Memory B cell (primary cell): ENCODE measurements around the gene TMEM229B.
"Not testable (repeated sequence)": the region's sequence is repeated elsewhere in the genome, so short reads cannot be mapped to it uniquely, and the experiment has no call there.

Experiments
- ATAC-seq: fragments of 150-1000 bp; cut with Tn5 transposase; 2 replicates; pipeline ENCODE4 v1.10.0; 2021; ENCODE audit warnings: low read depth, mild to moderate bottlenecking, moderate library complexity
- DNase-seq, 2 donors: peaks; one replicate each; pipeline ENCODE4 v3.0.0; 2022; ENCODE audit warnings: low spot score in 2 of 2
- H3K27ac Mint-ChIP-seq: one replicate; pipeline ENCODE4 v1.8.0; 2022; ENCODE audit warnings: mild to moderate bottlenecking, moderate library complexity, mixed read lengths
- H3K27me3 Mint-ChIP-seq: one replicate; pipeline ENCODE4 v1.8.0; 2022; ENCODE audit warnings: mixed read lengths
- H3K36me3 Mint-ChIP-seq: one replicate; pipeline ENCODE4 v1.8.0; 2022; ENCODE audit warnings: mild to moderate bottlenecking, mixed read lengths
- H3K4me1 Mint-ChIP-seq: one replicate; pipeline ENCODE4 v1.8.0; 2022; ENCODE audit warnings: mixed read lengths
- H3K4me3 Mint-ChIP-seq: one replicate; pipeline ENCODE4 v1.8.0; 2022; ENCODE audit warnings: mild to moderate bottlenecking, moderate library complexity, mixed read lengths
- H3K9me3 Mint-ChIP-seq: one replicate; pipeline ENCODE4 v1.8.0; 2022; ENCODE audit warnings: mixed read lengths

TMEM229B gene

GRCh38 chr14:67464879-67465278 lies 23.6 kb downstream of the TMEM229B start:
- Mint-ChIP-seq H3K4me1 (peaks cover 8% of the 10 kb centered on the region), H3K27ac (no peak overlapping the region), H3K36me3 (no peaks in the 10 kb centered on the region), H3K27me3 (no peaks in the 10 kb centered on the region), H3K9me3 (no peaks in the 10 kb centered on the region), H3K4me3 (no peak overlapping the region)
- ATAC-seq (no peak), DNase-seq (no peak)

- Mint-ChIP-seq H3K4me3 (no peak overlapping the region), H3K27ac (no peak overlapping the region), H3K36me3 (no peaks in the 10 kb centered on the region), H3K27me3 (no peaks in the 10 kb centered on the region), H3K4me1 (peaks cover 8% of the 10 kb centered on the region), H3K9me3 (no peaks in the 10 kb centered on the region)
- ATAC-seq (no peak), DNase-seq (no peak)
Measured at GRCh38 chr14:67464377-67464776, 24.1 kb downstream of the TMEM229B start.

DNA sequence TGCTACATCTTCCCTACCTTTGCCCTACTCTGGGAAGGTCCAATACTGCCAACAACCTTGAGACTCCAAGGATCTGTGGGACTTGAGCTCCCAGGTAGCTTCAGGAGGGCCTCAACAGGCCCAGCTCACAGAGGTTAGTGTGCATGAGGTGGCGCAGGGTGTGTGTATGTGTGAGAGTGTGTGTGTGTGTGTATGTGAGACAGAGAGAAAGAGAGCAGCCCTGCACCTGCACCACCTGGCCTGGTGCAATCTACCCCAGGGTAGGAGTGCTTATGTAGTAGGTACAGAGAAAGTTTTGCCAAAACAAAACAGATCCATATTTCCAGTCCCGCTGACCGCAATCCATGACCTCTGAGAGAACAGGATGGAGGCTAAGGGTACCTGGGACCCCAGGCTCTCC lies 24.6 kb downstream of the TMEM229B start:
- H3K36me3 Mint-ChIP-seq, result no peaks in the 10 kb centered on the region
- H3K27ac Mint-ChIP-seq, result no peak overlapping the region
- H3K4me1 Mint-ChIP-seq, result peaks cover 7% of the 10 kb centered on the region
- H3K27me3 Mint-ChIP-seq, result no peaks in the 10 kb centered on the region
- no peak for ATAC-seq
- no peak overlapping the region for H3K4me3 Mint-ChIP-seq
- no peaks in the 10 kb centered on the region for H3K9me3 Mint-ChIP-seq
- no peak for DNase-seq

DNA sequence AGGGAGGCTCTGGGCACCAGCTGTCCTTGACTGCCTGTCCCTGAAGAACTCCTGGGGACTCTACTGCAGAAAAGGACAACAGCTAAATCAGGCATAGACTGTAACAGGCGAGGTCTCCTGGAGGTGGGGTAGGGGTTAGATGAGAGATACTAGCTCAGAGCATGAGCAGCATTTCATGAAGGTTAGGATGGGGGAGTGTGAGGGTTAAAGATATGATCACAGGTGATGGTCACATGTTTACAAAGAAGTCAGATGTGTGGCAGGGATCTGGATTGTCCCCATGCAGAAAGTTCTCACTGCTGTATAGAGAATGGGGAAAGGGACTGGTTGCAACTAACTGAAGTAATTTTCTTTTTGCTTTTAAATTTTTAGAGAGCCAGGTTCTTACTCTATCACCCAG lies 26.5 kb downstream of the TMEM229B start:
- Mint-ChIP-seq H3K36me3 (no peaks in the 10 kb centered on the region), H3K27ac (no peak overlapping the region), H3K4me1 (no peaks in the 10 kb centered on the region), H3K9me3 (no peaks in the 10 kb centered on the region), H3K27me3 (peaks cover 2% of the 10 kb centered on the region), H3K4me3 (no peak overlapping the region)
- DNase-seq, result no peak
- no peak for ATAC-seq

GRCh38 chr14:67461341-67461985 lies 27.1 kb downstream of the TMEM229B start:
- DNase-seq, result no peak
- no peak overlapping the region for H3K27ac Mint-ChIP-seq

GRCh38 chr14:67459336-67459735 lies 29.2 kb downstream of the TMEM229B start:
- H3K36me3 Mint-ChIP-seq, result no peaks in the 10 kb centered on the region
- peaks cover 2% of the 10 kb centered on the region for H3K4me1 Mint-ChIP-seq
- H3K9me3 Mint-ChIP-seq, result peaks cover 3% of the 10 kb centered on the region
- no peak overlapping the region for H3K27ac Mint-ChIP-seq
- no peak for ATAC-seq
- H3K4me3 Mint-ChIP-seq, result no peak overlapping the region
- DNase-seq, result no peak
- peaks cover 7% of the 10 kb centered on the region for H3K27me3 Mint-ChIP-seq

More at GRCh38 chr14:67461341-67461985, 27.1 kb downstream of the TMEM229B start:
- H3K36me3 Mint-ChIP-seq, result no peaks in the 10 kb centered on the region
- H3K27me3 Mint-ChIP-seq, result peaks cover 2% of the 10 kb centered on the region
- H3K4me3 Mint-ChIP-seq, result no peak overlapping the region
- H3K9me3 Mint-ChIP-seq, result peaks cover 3% of the 10 kb centered on the region
- H3K4me1 Mint-ChIP-seq, result no peaks in the 10 kb centered on the region
- ATAC-seq, result no peak

GRCh38 chr14:67457782-67458181 lies 30.7 kb downstream of the TMEM229B start:
- peaks cover 3% of the 10 kb centered on the region for H3K9me3 Mint-ChIP-seq
- H3K4me3 Mint-ChIP-seq, result no peak overlapping the region
- no peaks in the 10 kb centered on the region for H3K36me3 Mint-ChIP-seq
- DNase-seq (no peak), ATAC-seq (no peak)
- H3K4me1 Mint-ChIP-seq, result peaks cover 2% of the 10 kb centered on the region
- no peak overlapping the region for H3K27ac Mint-ChIP-seq
- H3K27me3 Mint-ChIP-seq, result peaks cover 7% of the 10 kb centered on the region

DNA sequence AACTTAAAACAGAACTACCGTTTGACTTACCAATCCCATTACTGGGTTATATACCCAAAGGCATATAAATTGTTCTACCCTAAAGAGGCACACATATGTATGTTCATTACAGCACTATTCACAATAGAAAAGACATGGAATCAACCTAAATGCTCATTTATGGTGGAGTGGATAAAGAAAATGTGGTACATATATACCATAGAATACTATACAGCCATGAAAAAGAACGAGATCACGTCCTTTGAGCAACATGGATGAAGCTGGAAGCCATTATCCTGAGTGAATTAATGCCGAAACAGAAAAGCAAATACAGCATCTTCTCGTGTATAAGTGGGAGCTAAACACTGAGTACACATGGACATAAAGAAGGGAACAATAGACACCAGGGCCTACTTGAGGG lies 31.8 kb downstream of the TMEM229B start:
- Mint-ChIP-seq H3K4me3 (no peak overlapping the region), H3K36me3 (no peaks in the 10 kb centered on the region), H3K27ac (no peak overlapping the region), H3K27me3 (peaks cover 7% of the 10 kb centered on the region), H3K9me3 (peaks cover 3% of the 10 kb centered on the region), H3K4me1 (peaks cover 2% of the 10 kb centered on the region)
- no peak for ATAC-seq
- no peak for DNase-seq

GRCh38 chr14:67453575-67454300 lies 34.8 kb downstream of the TMEM229B start:
- DNase-seq (no peak), ATAC-seq (no peak)
- Mint-ChIP-seq H3K36me3 (peaks cover 6% of the 10 kb centered on the region), H3K9me3 (peaks cover 9% of the 10 kb centered on the region), H3K27me3 (peaks cover 8% of the 10 kb centered on the region), H3K4me3 (no peak overlapping the region), H3K4me1 (peaks cover 2% of the 10 kb centered on the region), H3K27ac (no peak overlapping the region)

GRCh38 chr14:67451667-67452066 lies 36.9 kb downstream of the TMEM229B start:
- not testable (repeated sequence) for H3K4me1 Mint-ChIP-seq, H3K27ac Mint-ChIP-seq, H3K36me3 Mint-ChIP-seq, H3K9me3 Mint-ChIP-seq, H3K4me3 Mint-ChIP-seq, ATAC-seq, DNase-seq, H3K27me3 Mint-ChIP-seq

DNA sequence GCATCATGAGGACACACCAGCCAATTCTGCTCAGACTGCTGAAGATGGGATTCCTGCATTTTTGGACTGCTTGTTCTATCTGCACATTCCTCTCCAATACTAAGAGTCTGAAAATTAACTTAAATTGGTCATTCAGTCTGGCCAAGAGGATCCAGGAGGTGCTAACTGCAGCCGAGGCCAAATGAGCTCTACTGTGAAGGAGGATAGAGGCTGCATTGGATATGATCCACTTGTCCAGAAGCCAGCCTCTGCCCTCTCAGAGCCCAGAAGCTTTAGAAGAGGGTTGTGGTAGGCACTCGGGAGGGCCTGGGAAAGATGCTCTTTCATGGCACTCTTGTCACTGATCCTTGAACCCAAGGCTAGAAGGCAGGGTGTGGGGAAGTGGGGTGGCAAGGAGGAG lies 39.4 kb downstream of the TMEM229B start:
- peaks cover 6% of the 10 kb centered on the region for H3K9me3 Mint-ChIP-seq
- peaks cover 6% of the 10 kb centered on the region for H3K36me3 Mint-ChIP-seq
- DNase-seq (no peak), ATAC-seq (no peak)
- H3K27ac Mint-ChIP-seq, result no peak overlapping the region
- no peak overlapping the region for H3K4me3 Mint-ChIP-seq
- H3K27me3 Mint-ChIP-seq, result peaks cover 4% of the 10 kb centered on the region
- H3K4me1 Mint-ChIP-seq, result no peaks in the 10 kb centered on the region

DNA sequence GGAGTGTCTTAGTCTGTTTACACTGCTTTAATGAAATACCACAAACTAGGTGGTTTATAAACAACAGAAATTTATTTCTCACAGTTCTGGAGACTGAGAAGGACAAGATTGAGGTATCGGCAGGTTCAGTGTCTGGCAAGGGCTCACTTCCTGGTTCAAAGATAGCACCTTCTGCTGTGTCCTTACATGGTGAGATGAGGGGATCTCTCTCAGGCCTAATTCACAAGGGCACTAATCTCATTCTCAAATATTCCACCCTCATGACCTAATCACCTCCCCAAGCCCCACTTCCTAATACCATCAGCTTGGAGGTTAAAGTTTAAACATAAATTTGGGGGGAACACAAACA lies 41.5 kb downstream of the TMEM229B start:
- ATAC-seq, result no peak
- no peak for DNase-seq
- no peak overlapping the region for H3K27ac Mint-ChIP-seq
- peaks cover 6% of the 10 kb centered on the region for H3K36me3 Mint-ChIP-seq
- no peak overlapping the region for H3K4me3 Mint-ChIP-seq
- peaks cover 4% of the 10 kb centered on the region for H3K27me3 Mint-ChIP-seq
- no peaks in the 10 kb centered on the region for H3K4me1 Mint-ChIP-seq
- H3K9me3 Mint-ChIP-seq, result peaks cover 6% of the 10 kb centered on the region

DNA sequence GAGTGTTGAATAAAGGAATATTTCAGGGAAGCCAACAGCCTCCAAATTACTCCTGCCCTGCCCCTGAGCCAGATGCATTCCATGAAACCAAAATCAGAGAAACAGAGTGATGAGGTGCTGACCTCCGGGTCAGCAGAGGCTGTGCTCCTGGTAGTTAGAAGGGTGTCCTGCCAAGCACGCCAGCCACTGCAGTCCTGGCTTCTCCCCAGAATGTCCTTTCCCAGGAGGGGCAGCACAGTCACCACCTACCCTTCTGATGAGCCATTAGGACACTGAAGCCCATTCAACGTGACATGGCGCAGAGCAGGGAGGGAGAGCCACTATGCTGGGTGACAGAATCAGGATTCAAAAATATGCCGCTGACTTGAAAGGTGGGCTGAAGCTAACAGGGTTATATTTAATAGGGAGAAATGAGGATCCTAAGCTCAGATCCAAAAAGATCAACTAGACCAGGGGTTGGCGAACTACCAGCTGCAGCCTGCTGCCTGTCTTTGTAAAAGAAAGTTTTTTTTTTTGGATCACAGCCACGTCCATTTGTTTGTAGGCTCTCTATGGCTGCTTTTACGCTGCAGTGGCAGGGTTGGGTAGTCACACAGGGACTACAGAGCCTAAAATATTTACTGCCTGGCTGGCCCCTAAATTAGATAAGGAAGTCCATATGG lies 42.0 kb downstream of the TMEM229B start:
- ATAC-seq, result no peak
- H3K4me1 Mint-ChIP-seq, result no peaks in the 10 kb centered on the region
- no peak overlapping the region for H3K27ac Mint-ChIP-seq
- peaks cover 6% of the 10 kb centered on the region for H3K36me3 Mint-ChIP-seq
- H3K27me3 Mint-ChIP-seq, result peaks cover 3% of the 10 kb centered on the region
- H3K4me3 Mint-ChIP-seq, result no peak overlapping the region
- DNase-seq, result no peak
- H3K9me3 Mint-ChIP-seq, result peaks cover 6% of the 10 kb centered on the region

DNA sequence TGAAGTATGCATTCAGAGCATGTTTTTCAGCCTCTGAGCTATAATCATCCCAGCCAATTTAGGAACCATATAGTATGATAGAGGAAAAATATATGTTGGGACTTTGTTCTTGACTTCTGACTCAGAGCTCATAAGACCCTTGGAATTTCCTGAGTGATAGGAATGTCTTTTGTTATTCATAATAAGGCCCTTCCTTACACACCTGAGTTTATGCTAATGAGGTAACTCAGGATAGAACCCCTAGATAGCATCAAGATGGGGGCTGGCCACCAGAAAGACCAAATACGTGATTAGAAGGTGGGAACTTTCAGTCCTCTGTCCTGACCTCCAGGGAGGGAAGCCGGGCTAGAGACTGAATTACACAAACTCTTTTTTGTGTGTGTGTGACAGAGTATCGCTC lies 44.1 kb downstream of the TMEM229B start:
- no peaks in the 10 kb centered on the region for H3K9me3 Mint-ChIP-seq
- no peak for ATAC-seq
- peaks cover 3% of the 10 kb centered on the region for H3K27me3 Mint-ChIP-seq
- H3K27ac Mint-ChIP-seq, result no peak overlapping the region
- no peak overlapping the region for H3K4me3 Mint-ChIP-seq
- DNase-seq, result no peak
- no peaks in the 10 kb centered on the region for H3K36me3 Mint-ChIP-seq
- no peaks in the 10 kb centered on the region for H3K4me1 Mint-ChIP-seq
